GM23338 (cell line): ENCODE data around the gene STAT6. TPM values are rescaled to one million over a fixed set of nuclear protein-coding genes. Genes with fewer than 3 reads are reported as not detected.

Source experiments
- ATAC-seq: fragments of 200-7000 bp; cut with Tn5 transposase; 3 replicates; pipeline ENCODE4 v1.9.1; 2020
- DNase-seq: peaks from one replicate; pipeline ENCODE4 v3.0.0-alpha.2; 2015; ENCODE audit warnings: low spot score
- H2AFZ ChIP-seq: fragments of 200-600 bp; sonication (generic); 2 replicates; pipeline ENCODE4 v1.8.0; 2016; ENCODE audit warnings: antibody characterized with exemption, mild to moderate bottlenecking, moderate library complexity
- H3F3A ChIP-seq: fragments of 200-600 bp; sonication (generic); replicated peaks from 2 replicates; pipeline ENCODE4 v1.8.0; 2017; ENCODE audit warnings: antibody characterized with exemption, mixed run types, low read depth
- H3K27ac ChIP-seq: fragments of 200-600 bp; sonication (generic); 2 replicates; pipeline ENCODE4 v1.6.1; 2016; ENCODE audit warnings: low read depth
- H3K27me3 ChIP-seq: fragments of 200-600 bp; sonication (generic); 2 replicates; pipeline ENCODE4 v1.8.0; 2016; ENCODE audit warnings: mild to moderate bottlenecking, mixed run types, moderate library complexity; ENCODE audit not compliant: insufficient read depth
- H3K36me3 ChIP-seq: fragments of 200-600 bp; sonication (generic); 2 replicates; pipeline ENCODE4 v1.8.0; 2016; ENCODE audit warnings: mild to moderate bottlenecking; ENCODE audit not compliant: insufficient read depth
- H3K4me1 ChIP-seq: fragments of 200-600 bp; sonication (generic); 2 replicates; pipeline ENCODE4 v1.8.0; 2016; ENCODE audit warnings: mild to moderate bottlenecking, moderate library complexity; ENCODE audit not compliant: insufficient read depth
- H3K4me2 ChIP-seq: fragments of 200-600 bp; sonication (generic); 2 replicates; pipeline ENCODE4 v1.7.1; 2017; ENCODE audit warnings: mixed run types
- H3K4me3 ChIP-seq: fragments of 200-600 bp; sonication (generic); 2 replicates; pipeline ENCODE4 v1.6.1; 2016; ENCODE audit warnings: mixed run types
- H3K79me2 ChIP-seq: fragments of 200-600 bp; sonication (generic); replicated peaks from 2 replicates; pipeline ENCODE4 v1.8.0; 2017; ENCODE audit warnings: mild to moderate bottlenecking; ENCODE audit not compliant: insufficient read depth
- H3K9me2 ChIP-seq: fragments of 200-600 bp; sonication (generic); 2 replicates; pipeline ENCODE4 v1.8.0; 2017; ENCODE audit not compliant: insufficient read depth
- H4K20me1 ChIP-seq: fragments of 200-600 bp; sonication (generic); replicated peaks from 2 replicates; pipeline ENCODE4 v1.8.0; 2017; ENCODE audit warnings: mild to moderate bottlenecking; ENCODE audit not compliant: insufficient read depth
- H3K27ac Mint-ChIP-seq: 2 replicates; pipeline ENCODE4 v1.8.0; 2020; ENCODE audit warnings: inconsistent platforms, mild to moderate bottlenecking, moderate library complexity, mixed read lengths
- H3K27me3 Mint-ChIP-seq: 3 replicates; pipeline ENCODE4 v1.8.0; 2022; ENCODE audit warnings: low read depth, mild to moderate bottlenecking, moderate library complexity, mixed read lengths, inconsistent platforms; ENCODE audit not compliant: insufficient read depth, poor library complexity
- H3K36me3 Mint-ChIP-seq: 3 replicates; pipeline ENCODE4 v1.8.0; 2021; ENCODE audit warnings: low read depth, mild to moderate bottlenecking, inconsistent platforms, moderate library complexity, mixed read lengths
- H3K4me1 Mint-ChIP-seq: 3 replicates; pipeline ENCODE4 v1.8.0; 2020; ENCODE audit warnings: mild to moderate bottlenecking, inconsistent platforms, mixed read lengths
- H3K4me3 Mint-ChIP-seq: 3 replicates; pipeline ENCODE4 v1.8.0; 2021; ENCODE audit warnings: moderate library complexity, mild to moderate bottlenecking, inconsistent platforms, mixed read lengths
- H3K9me3 Mint-ChIP-seq: 3 replicates; pipeline ENCODE4 v1.8.0; 2020; ENCODE audit warnings: moderate library complexity, mild to moderate bottlenecking, inconsistent platforms, mixed read lengths
- CREB1 ChIP-seq: fragments of 250-450 bp; sonication (Bioruptor Pico); IDR thresholded peaks from 2 replicates; pipeline ENCODE4 v1.5.0; 2020; ENCODE audit warnings: low read depth, mild to moderate bottlenecking, moderate library complexity
- CTCF ChIP-seq, 2 experiments: fragments of 200-600 bp in 1 of 2; sonication (generic) in 1 of 2; conservative IDR thresholded peaks; 2 replicates each; pipeline versions ENCODE4 v1.5.1 to v1.6.1; 2016 to 2017; ENCODE audit warnings: antibody characterized with exemption in 2 of 2, low read depth in 2 of 2, mild to moderate bottlenecking in 2 of 2, moderate library complexity in 1 of 2
- EZH2 ChIP-seq: fragments of 200-600 bp; sonication (generic); IDR thresholded peaks from one replicate; pipeline ENCODE4 v1.8.0; 2017; ENCODE audit warnings: antibody characterized with exemption, mild to moderate bottlenecking, low read depth; ENCODE audit not compliant: unreplicated experiment
- EZH2phosphoT487 ChIP-seq: fragments of 200-600 bp; sonication (generic); IDR thresholded peaks from one replicate; pipeline ENCODE4 v1.8.1; 2018; ENCODE audit warnings: antibody characterized with exemption; ENCODE audit not compliant: unreplicated experiment
- JUNB ChIP-seq: IDR thresholded peaks from one replicate; pipeline ENCODE4 v1.6.1; 2016; ENCODE audit warnings: antibody characterized with exemption; ENCODE audit not compliant: unreplicated experiment
- NANOG ChIP-seq: IDR thresholded peaks from 2 replicates; pipeline ENCODE4 v1.6.1; 2016; ENCODE audit warnings: antibody characterized with exemption, borderline replicate concordance
- POLR2AphosphoS5 ChIP-seq: IDR thresholded peaks from 2 replicates; pipeline ENCODE4 v1.6.1; 2016; ENCODE audit warnings: antibody characterized with exemption, low read depth
- REST ChIP-seq: IDR thresholded peaks from one replicate; pipeline ENCODE4 v1.6.1; 2018; ENCODE audit warnings: antibody characterized with exemption; ENCODE audit not compliant: unreplicated experiment
- STAT1 ChIP-seq: IDR thresholded peaks from one replicate; pipeline ENCODE4 v1.6.1; 2016; ENCODE audit warnings: antibody characterized with exemption; ENCODE audit not compliant: unreplicated experiment
- ZNF114 ChIP-seq: fragments of 250-450 bp; sonication (Bioruptor Pico); IDR thresholded peaks from 2 replicates; pipeline ENCODE4 v1.5.0; 2020; ENCODE audit warnings: mild to moderate bottlenecking, moderate library complexity
- ZNF331 ChIP-seq: fragments of 250-450 bp; sonication (Bioruptor Pico); IDR thresholded peaks from 2 replicates; pipeline ENCODE4 v1.5.0; 2020; ENCODE audit warnings: low read depth, mild to moderate bottlenecking, moderate library complexity
- polyA plus RNA-seq: library from polyadenylated mRNA; unstranded; fragments of >200 nt; fragmentation: Nextera tagmentation; extraction: Ambion mirVana; gene quantifications from 2 replicates; pipeline ENCODE4 v1.2.1, GENCODE V29; 2016
- total RNA-seq: library from RNA; depleted of rRNA; stranded (reverse); fragments of >200 nt; shearing (Covaris generic); gene quantifications from 2 replicates; pipeline ENCODE4 v1.2.3, GENCODE V29; 2014
- TF ChIP-seq, protein P1 (sequence below): IDR thresholded peaks from 2 replicates; pipeline ENCODE4 v1.6.1; 2016; ENCODE audit warnings: antibody characterized with exemption

STAT6 gene
- total and polyA plus RNA-seq, 2 experiments from 2014 or later: 14.3 to 28.1 TPM

DNA sequence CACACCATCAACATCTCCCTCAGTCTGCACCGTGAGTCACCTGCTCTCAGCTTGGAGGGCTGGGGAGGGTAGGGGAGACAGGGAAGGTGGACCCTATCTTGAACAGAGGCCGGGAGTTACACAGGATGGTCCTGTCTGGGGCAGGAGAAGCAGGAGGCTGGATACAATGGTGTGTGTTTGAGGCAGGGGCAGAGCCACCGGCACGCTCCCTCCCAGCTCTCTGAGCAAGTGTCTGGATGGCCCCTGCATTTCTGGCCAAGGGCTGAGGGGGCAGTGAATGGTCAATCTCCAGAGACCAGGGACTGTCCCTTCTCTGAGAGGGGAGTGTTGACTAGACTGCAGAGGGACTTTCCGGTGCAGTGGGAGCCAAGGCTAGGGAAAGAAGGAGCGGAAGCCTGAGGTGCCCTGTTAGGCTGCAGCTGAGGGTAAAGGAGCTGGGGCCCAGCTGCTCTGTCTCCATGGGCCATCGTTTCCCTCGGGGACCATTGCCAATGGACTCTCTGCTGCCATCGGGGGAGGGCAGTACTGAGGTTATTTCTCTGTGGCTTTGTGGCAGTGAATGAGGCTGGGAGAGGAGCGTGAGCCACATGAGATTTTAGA, 34.4 kb upstream of the STAT6 start (continued):
- TF ChIP-seq, protein P1, sequence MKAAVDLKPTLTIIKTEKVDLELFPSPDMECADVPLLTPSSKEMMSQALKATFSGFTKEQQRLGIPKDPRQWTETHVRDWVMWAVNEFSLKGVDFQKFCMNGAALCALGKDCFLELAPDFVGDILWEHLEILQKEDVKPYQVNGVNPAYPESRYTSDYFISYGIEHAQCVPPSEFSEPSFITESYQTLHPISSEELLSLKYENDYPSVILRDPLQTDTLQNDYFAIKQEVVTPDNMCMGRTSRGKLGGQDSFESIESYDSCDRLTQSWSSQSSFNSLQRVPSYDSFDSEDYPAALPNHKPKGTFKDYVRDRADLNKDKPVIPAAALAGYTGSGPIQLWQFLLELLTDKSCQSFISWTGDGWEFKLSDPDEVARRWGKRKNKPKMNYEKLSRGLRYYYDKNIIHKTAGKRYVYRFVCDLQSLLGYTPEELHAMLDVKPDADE: no peak
- TF ChIP-seq REST (no peak), ZNF114 (CRISPR knock-in tag) (no peak)

GRCh38 chr12:57143454-57143853, 32.3 kb upstream of the STAT6 start:
- Histone ChIP-seq H3F3A (no peaks in the 10 kb centered on the region), H3K4me2 (no peak overlapping the region), H3K4me3 (no peak overlapping the region), H4K20me1 (peaks cover 7% of the 10 kb centered on the region), H3K9me2 (no peaks in the 10 kb centered on the region), H3K27me3 (no peaks in the 10 kb centered on the region), H3K27ac (no peak overlapping the region), H2AFZ (no peak overlapping the region), H3K4me1 (no peaks in the 10 kb centered on the region), H3K79me2 (peaks cover 16% of the 10 kb centered on the region), H3K36me3 (peaks cover 21% of the 10 kb centered on the region)
- Mint-ChIP-seq H3K4me3 (no peak overlapping the region), H3K4me1 (peaks cover 21% of the 10 kb centered on the region), H3K9me3 (no peaks in the 10 kb centered on the region), H3K36me3 (peaks cover 96% of the 10 kb centered on the region), H3K27me3 (peaks cover 7% of the 10 kb centered on the region), H3K27ac (no peak overlapping the region)
- ATAC-seq: no peak
- no peak for DNase-seq
- no peak for TF ChIP-seq STAT1
- no peak for TF ChIP-seq EZH2
- no peak for TF ChIP-seq ZNF114 (CRISPR knock-in tag)
- TF ChIP-seq EZH2phosphoT487: no peak
- no peak for TF ChIP-seq NANOG
- no peak for TF ChIP-seq ZNF331
- no peak for TF ChIP-seq JUNB
- TF ChIP-seq, protein P1: no peak
- no peak for TF ChIP-seq CREB1 (CRISPR knock-in tag)
- no peak for TF ChIP-seq POLR2AphosphoS5
- no peak for TF ChIP-seq CTCF (conservative IDR thresholded peaks at IDR 0.05; ENCODE audit: low read depth in 2 of 2)
